ENCODE measurements around the gene AGBL2. TPM values are rescaled to one million over a fixed set of nuclear protein-coding genes. Genes with fewer than 3 reads are reported as not detected.

The AGBL2 gene
- total and polyA plus RNA-seq, 2 donors (not counting 3 experiments of a cell fraction or from before 2014, with no cell fraction given) = 0.08 to 0.86 TPM

DNA sequence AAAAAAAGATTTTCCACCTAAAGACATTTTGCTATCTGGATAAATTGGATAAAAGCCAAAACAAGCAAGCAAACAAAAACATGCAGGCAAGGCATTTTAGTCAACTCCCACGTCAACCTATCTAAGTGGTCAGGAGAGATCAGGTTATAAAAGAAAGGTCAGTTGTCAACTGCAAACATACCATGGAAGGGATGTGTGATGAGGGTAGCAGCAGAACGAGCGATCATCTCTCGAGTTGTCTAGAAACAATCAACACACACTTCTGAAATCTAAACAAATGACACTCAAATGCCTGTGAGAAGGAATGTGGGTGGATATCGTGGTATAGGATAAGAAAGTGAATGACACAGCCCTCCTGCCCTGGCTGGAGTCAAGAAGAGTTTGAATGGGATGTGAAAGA, 83.7 kb downstream of the AGBL2 start:
- no peaks in the 10 kb centered on the region for H4K20me1 ChIP-seq (replicated peaks; ENCODE audit: control insufficient read depth, extremely low read depth, insufficient read depth, low read length)
- DNase-seq (ENCODE audit: low read depth, low spot score) (peak; percentile 16), FAIRE-seq (peak; percentile 66)
- no peak overlapping the region for H3K4me2 ChIP-seq (ENCODE audit: insufficient read depth, low read length)
- H3K27ac ChIP-seq (ENCODE audit: insufficient read depth, low read depth, low read length) = no peak overlapping the region
- BruUV-seq (replicated peaks) = no TSS peak
- TF ChIP-seq, protein P1, sequence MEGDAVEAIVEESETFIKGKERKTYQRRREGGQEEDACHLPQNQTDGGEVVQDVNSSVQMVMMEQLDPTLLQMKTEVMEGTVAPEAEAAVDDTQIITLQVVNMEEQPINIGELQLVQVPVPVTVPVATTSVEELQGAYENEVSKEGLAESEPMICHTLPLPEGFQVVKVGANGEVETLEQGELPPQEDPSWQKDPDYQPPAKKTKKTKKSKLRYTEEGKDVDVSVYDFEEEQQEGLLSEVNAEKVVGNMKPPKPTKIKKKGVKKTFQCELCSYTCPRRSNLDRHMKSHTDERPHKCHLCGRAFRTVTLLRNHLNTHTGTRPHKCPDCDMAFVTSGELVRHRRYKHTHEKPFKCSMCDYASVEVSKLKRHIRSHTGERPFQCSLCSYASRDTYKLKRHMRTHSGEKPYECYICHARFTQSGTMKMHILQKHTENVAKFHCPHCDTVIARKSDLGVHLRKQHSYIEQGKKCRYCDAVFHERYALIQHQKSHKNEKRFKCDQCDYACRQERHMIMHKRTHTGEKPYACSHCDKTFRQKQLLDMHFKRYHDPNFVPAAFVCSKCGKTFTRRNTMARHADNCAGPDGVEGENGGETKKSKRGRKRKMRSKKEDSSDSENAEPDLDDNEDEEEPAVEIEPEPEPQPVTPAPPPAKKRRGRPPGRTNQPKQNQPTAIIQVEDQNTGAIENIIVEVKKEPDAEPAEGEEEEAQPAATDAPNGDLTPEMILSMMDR (IDR thresholded peaks at IDR 0.05; ENCODE audit: extremely low read depth in 1 of 2, insufficient read depth in 1 of 2, low read depth in 1 of 2, low read length in 2 of 2) = no peak
- TF ChIP-seq GATA2 (IDR thresholded peaks at IDR 0.05; ENCODE audit: insufficient read depth, insufficient read length, low read depth, low read length) (no peak), JUN (IDR thresholded peaks at IDR 0.05; ENCODE audit: borderline replicate concordance, insufficient read depth, insufficient read length, low read depth) (no peak), MYC (IDR thresholded peaks at IDR 0.05; ENCODE audit: low read depth, low read length) (no peak), POLR2A (IDR thresholded peaks at IDR 0.05; ENCODE audit: low read depth, low read length) (no peak), POLR2AphosphoS5 (IDR thresholded peaks at IDR 0.05; ENCODE audit: insufficient read depth, low read depth, low read length) (no peak), FOS (IDR thresholded peaks at IDR 0.05; ENCODE audit: borderline replicate concordance, insufficient read depth, low read length) (no peak), EZH2 (IDR thresholded peaks at IDR 0.05; ENCODE audit: borderline replicate concordance, low read depth, low read length, severe bottlenecking) (no peak)
- TF ChIP-seq, protein P2, sequence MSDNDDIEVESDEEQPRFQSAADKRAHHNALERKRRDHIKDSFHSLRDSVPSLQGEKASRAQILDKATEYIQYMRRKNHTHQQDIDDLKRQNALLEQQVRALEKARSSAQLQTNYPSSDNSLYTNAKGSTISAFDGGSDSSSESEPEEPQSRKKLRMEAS (IDR thresholded peaks at IDR 0.05; ENCODE audit: insufficient read depth, insufficient read length) = no peak
- peaks cover 10 to 24% of the 10 kb centered on the region in 2 experiments for H3K36me3 ChIP-seq (ENCODE audit: control insufficient read depth in 2 of 2, extremely low read depth in 1 of 2, insufficient read depth in 2 of 2, low read length in 2 of 2)
- H3K79me2 ChIP-seq (ENCODE audit: control insufficient read depth, insufficient read depth, low read length) = no peaks in the 10 kb centered on the region
- no peak overlapping the region for H2AFZ ChIP-seq (ENCODE audit: low read depth, low read length)
- no peak overlapping the region for H3K9ac ChIP-seq (replicated peaks; ENCODE audit: extremely low read depth, insufficient read depth, low read length)
- dilution Hi-C loops (cut with MboI; ENCODE audit: extremely low pct_ligation_motif_present, low sequenced_read_pairs) = no loop called here
- H3K4me1 ChIP-seq (ENCODE audit: control insufficient read depth, extremely low read depth, insufficient read depth, low read length) = no peaks in the 10 kb centered on the region
- H3K4me3 ChIP-seq (replicated peaks in 1 of 3; ENCODE audit: insufficient read depth in 1 of 3, low read depth in 1 of 3, low read length in 3 of 3) = no peak overlapping the region
- H3K9me3 ChIP-seq (replicated peaks; ENCODE audit: control insufficient read depth, insufficient read depth, low read length) = no peaks in the 10 kb centered on the region
- CTCF ChIA-PET = no interaction called here
- intact Hi-C loops (cut with micrococcal nuclease) = no loop called here
- no peaks in the 10 kb centered on the region for H3K9me1 ChIP-seq (replicated peaks; ENCODE audit: control insufficient read depth, extremely low read depth, insufficient read depth, low read length)
- no peaks in the 10 kb centered on the region for H3K27me3 ChIP-seq (ENCODE audit: control insufficient read depth in 2 of 2, insufficient read depth in 2 of 2, low read length in 2 of 2)
- POLR2A ChIA-PET = no interaction called here
